ENCODE measurements around the gene CYP3A4.
"Not testable (repeated sequence)": the region's sequence is repeated elsewhere in the genome, so short reads cannot be mapped to it uniquely, and the experiment has no call there.

Gene CYP3A4

GRCh38 chr7:99792967-99793366 lies 9.0 kb upstream of the CYP3A4 start:
- no peak for DNase-seq (ENCODE audit: low spot score)

- DNase-seq (ENCODE audit: low spot score): no peak
These were observed 7.8 kb upstream of the CYP3A4 start for GRCh38 chr7:99791667-99792369.

DNA sequence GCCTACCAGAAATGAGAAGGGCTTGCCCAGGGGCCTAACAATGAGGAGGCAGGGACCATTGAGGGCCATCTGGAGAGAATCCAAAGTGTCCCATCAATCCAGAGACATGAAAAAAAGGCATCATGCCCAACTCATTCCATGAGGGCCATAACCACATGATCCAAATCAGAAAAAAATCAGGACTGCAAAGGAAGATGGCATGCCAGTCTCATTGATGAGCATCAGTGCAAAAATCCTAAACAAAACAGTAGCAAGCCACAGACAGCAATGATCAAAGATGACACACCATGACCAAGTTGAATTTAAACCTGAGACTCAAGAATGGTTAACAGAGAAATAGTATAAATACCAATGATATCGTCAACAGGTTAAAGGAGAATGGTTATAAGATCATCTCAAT lies 7.0 kb upstream of the CYP3A4 start:
- no peak for DNase-seq (ENCODE audit: low spot score)

DNA sequence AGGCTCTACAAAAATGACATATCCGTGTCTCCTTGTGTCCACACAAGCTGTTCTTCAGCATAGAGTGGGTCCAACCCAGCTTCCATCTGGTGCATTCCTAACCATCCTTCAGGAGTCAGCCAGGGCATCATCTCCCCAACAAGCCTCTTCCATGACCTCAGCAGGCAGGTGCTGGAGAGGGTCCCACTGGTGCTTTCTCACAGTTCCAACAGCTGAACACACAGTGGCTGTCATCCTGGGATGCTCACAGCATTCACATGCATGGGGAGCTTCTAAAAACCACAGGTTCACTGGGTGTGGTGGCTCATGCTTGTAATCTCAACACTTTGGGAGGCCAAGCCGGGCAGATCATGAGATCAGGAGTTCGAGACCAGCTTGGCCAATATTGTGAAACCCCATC lies 6.4 kb upstream of the CYP3A4 start:
- DNase-seq (ENCODE audit: low spot score): no peak

GRCh38 chr7:99789441-99790070 lies 5.6 kb upstream of the CYP3A4 start:
- no peak for DNase-seq (ENCODE audit: low spot score)

GRCh38 chr7:99788554-99788953 lies 4.6 kb upstream of the CYP3A4 start:
- DNase-seq (ENCODE audit: low spot score): no peak

- no peak for DNase-seq (ENCODE audit: low spot score)
These were observed 2.8 kb upstream of the CYP3A4 start for GRCh38 chr7:99786726-99787335.

DNA sequence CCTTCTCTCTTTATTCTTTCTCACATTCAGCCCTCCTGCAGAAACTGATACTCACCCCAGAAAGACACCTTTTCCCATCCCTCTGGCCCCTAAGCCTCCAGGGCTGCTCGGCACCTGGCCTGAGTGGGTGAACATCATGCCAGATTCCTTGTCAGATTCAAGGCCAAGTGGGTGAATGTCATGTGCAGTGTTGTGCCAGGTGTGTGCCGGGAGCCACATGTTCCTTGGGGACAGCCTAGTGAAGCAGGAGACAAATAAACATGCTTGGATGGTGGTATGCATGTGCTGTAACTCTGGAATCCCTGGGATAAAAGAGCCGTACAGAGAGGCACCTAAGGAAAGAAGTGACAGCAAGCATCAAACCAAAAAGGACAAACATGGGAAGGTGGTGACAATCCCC lies 1.7 kb upstream of the CYP3A4 start:
- DNase-seq (ENCODE audit: low spot score): not testable (repeated sequence)

GRCh38 chr7:99782012-99782953 lies 1.7 kb downstream of the CYP3A4 start:
- no peak for DNase-seq (ENCODE audit: low spot score)

- no peak for DNase-seq (ENCODE audit: low spot score)
These were observed 3.4 kb downstream of the CYP3A4 start for GRCh38 chr7:99780588-99780987.

DNA sequence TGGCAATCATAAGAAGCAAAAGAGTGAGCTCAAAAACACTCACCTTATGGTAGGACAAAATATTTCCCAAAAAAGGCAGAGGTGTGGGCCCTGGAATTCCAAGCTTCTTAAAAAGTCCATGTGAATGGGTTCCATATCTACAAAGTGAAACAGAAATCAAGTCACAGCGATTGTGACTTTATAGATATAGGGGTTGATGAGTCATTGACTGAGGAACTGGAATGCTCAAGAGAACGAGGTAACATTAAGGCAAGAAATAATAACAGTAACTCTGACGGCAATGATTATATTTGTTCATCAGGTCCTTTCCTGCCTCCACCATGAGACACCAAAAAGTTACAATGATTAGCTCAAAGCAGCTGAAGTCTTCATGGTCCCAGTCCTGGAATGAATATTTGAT lies 4.0 kb downstream of the CYP3A4 start:
- DNase-seq (ENCODE audit: low spot score): no peak

DNA sequence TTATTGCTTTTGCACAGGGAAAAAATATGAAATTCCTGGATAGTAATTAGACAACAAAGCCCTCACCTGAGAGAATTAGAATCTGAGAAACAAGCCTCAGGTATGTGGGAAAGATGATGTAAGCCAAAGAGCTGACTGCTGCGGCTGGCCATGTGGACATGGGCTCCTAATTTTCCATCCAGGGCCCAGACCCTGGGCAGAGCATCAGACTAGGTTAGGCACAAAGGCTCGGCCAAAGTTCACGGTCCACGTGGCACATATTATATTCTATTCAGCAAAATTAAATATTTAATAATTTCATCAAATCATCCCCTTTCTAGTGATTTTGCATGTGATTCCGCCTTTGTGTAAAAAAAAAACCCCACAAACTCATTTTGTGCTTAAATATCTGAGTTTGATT lies 5.1 kb downstream of the CYP3A4 start:
- no peak for DNase-seq (ENCODE audit: low spot score)

- DNase-seq (ENCODE audit: low spot score): not testable (repeated sequence)
These were observed 10.6 kb downstream of the CYP3A4 start for GRCh38 chr7:99773395-99773794.

- DNase-seq (ENCODE audit: low spot score): no peak
These were observed 11.4 kb downstream of the CYP3A4 start for GRCh38 chr7:99772565-99772964.

DNA sequence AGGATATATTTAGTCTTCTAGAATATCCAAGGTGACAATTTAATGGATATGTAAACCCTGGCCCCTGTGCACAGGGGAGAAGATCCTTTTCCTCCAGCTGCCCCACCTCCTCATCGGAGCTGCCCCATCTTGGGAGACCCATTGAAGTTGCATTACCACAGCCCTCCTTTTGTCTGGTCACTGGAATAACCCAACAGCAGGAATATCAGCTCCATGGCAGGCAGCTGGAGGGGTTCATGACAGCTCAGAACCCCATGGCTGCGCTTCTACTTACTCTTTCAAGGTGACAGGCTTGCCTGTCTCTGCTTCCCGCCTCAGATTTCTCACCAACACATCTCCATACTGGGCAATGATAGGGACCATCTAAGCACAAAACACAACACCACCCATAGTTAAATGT lies 14.5 kb downstream of the CYP3A4 start:
- DNase-seq (ENCODE audit: low spot score): not testable (repeated sequence)

DNA sequence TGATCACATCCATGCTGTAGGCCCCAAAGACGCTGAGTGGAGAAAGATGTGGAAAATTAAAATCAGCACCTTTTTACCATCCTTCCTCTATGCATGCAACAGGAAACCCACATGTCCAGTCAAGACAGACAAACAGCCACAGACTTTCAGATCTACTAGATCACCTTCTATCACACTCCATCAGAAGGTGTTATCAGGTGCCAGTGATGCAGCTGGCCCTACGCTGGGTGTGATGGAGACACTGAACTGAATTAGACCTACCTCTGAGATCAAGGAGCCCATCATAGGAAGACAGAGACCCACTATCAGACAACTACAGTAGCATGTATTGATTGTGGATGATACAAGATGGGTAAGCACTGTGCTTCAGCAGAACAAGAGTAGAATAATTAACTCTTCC lies 15.5 kb downstream of the CYP3A4 start:
- no peak for DNase-seq (ENCODE audit: low spot score)

DNA sequence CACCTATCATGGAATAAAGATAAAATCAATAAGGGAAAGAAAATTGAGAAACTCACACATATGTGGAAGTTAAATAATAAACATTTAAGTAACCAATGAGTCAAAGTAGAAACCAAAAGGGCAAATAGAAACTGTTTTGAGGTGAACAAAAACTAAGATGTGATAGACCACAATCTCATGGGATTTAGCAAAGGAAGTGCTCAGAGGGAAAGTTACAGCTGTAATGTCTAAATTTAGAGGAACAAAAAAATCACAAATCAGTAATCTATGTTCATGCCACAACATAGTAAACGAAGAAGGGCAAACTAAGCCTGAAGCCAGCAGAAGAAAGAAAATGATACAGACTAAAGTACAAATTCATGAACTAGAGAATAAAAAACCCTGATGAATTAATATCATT lies 16.3 kb downstream of the CYP3A4 start:
- DNase-seq (ENCODE audit: low spot score): no peak

- DNase-seq (ENCODE audit: low spot score): no peak
These were observed 17.4 kb downstream of the CYP3A4 start for GRCh38 chr7:99766484-99767099.

- DNase-seq (ENCODE audit: low spot score): no peak
These were observed 19.5 kb downstream of the CYP3A4 start for GRCh38 chr7:99764478-99764877.

DNA sequence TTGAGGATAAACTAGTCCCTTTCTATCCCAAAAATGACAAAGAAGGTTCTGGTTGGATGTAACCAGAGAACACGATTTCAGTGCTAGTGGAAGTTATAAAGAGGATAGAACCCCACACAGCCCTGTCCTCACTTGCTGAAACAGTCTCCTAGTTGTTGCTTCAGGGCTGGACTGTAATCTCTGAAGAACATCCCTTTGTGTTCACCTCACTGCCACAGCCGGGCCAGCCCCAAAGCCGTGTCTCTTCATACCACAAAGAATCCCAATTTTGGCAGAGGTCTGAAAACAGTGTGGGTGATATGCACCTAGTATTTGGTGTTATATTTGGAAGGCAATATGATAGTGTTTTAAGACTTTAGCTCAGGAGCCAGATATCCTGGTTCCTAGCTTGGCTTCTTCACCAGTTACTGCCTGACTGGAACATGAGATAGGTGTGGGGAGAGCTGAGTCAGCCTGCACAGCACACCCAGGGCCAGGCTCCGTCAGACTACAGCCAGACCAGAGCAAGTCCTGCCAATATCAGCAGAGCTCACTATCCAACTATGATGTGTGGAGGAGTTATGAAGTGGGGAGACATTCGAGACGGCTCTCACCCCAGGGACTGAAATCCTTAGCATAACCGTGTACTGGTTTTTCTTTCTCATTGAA lies 21.2 kb downstream of the CYP3A4 start:
- no peak for DNase-seq (ENCODE audit: low spot score)

DNA sequence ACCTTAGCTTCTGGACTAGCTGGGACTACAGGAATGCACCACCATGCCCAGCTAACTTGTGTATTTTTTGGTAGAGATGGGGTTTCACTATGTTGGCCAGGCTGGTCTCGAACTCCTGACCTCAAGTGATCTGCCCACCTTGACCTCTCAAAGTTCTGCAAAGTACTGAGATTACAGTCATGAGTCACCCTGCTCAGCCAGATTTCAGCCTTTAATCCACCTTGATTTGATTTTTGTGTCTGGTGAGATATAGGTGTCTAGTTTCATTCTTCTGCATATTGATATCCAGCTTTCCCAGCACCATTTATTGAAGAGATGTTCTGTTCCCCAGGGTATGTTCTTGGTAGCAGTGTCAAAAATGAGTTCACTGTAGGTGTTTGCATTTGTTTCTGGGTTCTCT lies 28.9 kb downstream of the CYP3A4 start:
- DNase-seq (ENCODE audit: low spot score): no peak
